Fibroblast of pulmonary artery (primary cell): ENCODE results near the gene C3orf70.

ENCODE experiments used
- DNase-seq: peaks from one replicate; pipeline ENCODE4 v3.0.0-alpha.2; 2010; ENCODE audit warnings: low read depth
- H3K4me3 ChIP-seq: replicated peaks from 2 replicates; pipeline ENCODE4 v1.5.1; 2011; ENCODE audit warnings: low read depth, mild to moderate bottlenecking, control low read depth, low read length, moderate library complexity
- TF ChIP-seq, protein P1 (sequence below): IDR thresholded peaks from 2 replicates; pipeline ENCODE4 v1.5.1; 2011; ENCODE audit warnings: mild to moderate bottlenecking, control low read depth, low read length, inconsistent platforms; ENCODE audit errors: missing control alignments

The C3orf70 gene

DNA sequence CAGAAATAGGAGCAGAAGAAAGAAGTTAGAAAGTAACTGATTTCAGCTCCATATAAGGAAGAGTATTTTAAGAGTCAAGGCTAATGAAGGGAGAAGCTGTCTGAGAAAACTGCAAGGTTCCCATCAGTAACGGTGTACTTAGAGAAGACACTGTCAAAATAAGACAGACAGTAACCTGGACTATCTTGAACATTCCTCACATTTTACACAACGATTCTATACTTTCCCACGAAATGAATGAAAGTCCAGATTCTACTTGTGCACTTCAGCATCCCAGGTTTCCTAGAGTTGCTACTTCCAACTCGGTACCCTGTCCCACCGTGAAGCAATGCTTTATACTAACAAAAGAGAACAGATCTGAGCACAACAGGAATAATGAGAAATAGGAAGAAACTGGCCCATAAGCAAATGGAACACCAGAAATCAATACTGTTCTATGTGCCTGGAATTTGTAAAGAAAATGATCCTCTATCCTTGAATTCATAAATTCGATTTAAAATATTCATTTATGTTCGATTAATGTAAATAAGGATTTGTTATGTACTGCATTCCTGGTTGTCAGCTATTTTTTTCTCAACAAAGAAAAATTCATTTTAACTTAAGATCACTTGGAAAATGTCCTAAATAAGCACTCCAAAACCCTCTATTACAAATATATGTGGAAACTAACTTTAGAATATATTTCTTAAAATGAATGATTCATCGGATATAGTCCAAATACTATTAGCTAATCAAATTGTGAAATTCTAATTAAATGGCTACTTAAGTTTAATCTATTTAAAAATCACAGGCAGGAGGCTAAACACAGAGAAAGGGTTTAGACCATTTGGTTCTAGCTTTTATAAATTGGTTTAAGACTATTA, 1.5 kb downstream of the C3orf70 start:
- DNase-seq, result no peak
- H3K4me3 ChIP-seq, result no peak overlapping the region
- TF ChIP-seq, protein P1, sequence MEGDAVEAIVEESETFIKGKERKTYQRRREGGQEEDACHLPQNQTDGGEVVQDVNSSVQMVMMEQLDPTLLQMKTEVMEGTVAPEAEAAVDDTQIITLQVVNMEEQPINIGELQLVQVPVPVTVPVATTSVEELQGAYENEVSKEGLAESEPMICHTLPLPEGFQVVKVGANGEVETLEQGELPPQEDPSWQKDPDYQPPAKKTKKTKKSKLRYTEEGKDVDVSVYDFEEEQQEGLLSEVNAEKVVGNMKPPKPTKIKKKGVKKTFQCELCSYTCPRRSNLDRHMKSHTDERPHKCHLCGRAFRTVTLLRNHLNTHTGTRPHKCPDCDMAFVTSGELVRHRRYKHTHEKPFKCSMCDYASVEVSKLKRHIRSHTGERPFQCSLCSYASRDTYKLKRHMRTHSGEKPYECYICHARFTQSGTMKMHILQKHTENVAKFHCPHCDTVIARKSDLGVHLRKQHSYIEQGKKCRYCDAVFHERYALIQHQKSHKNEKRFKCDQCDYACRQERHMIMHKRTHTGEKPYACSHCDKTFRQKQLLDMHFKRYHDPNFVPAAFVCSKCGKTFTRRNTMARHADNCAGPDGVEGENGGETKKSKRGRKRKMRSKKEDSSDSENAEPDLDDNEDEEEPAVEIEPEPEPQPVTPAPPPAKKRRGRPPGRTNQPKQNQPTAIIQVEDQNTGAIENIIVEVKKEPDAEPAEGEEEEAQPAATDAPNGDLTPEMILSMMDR, result no peak

DNA sequence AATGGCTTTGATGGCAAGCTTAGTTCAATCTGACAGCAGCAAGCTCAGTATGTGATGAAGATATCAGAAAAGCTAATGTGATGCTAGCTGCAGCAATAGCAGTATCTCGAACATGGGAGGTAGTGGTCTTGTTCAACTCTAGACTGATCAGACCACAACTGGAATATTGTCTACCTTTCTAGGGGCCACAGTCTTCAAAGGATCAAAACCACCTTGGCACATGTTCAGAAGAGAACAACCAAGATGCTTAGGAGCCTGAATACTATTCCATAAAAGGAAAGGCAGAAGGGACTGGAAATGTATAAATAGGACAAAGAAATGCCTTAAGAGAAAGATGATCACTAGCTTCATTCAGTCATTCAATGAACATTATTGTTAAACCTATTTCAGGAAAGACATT, 2.3 kb downstream of the C3orf70 start:
- TF ChIP-seq, protein P1, result no peak
- no peak for DNase-seq
- H3K4me3 ChIP-seq, result no peak overlapping the region

DNA sequence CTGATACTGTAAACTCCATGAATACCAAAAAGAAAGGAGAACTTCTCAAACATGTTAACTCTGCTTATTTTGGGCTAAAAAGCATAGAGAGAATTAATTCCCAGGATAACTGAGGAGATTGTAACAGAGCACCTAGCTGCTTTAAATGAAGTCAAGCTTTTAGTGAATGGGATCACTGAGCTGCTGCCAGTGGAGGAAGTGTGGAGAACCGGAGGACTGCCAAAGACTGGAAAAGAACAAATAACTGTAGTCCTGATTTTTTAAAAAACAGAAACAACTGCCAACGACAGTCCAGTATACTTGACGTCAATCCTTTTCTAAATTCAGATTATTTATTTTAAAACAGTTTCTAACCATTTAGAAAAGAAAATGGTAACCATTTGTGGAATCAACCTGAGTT, 3.3 kb downstream of the C3orf70 start:
- TF ChIP-seq, protein P1, result no peak
- no peak for DNase-seq
- H3K4me3 ChIP-seq, result no peak overlapping the region

DNA sequence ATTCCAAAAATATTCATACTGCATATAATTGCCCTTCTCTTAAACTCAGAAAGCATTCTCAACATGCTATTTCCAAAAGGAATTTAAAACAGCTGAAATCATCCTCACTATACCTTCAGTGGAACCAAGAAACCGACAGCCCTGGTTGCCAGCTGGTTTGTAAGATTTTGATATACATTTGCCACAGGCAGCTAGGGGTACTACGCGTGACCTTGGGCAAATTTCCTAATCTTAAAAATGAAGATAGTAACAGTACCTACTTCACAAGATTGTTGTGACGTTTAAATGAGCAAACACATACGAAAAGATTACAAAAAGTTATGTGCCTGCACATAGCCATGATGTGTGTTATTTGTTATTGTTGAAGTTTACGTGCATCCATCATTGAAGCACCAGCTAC, 7.3 kb downstream of the C3orf70 start:
- TF ChIP-seq, protein P1, result no peak
- no peak for DNase-seq
- H3K4me3 ChIP-seq, result no peak overlapping the region

DNA sequence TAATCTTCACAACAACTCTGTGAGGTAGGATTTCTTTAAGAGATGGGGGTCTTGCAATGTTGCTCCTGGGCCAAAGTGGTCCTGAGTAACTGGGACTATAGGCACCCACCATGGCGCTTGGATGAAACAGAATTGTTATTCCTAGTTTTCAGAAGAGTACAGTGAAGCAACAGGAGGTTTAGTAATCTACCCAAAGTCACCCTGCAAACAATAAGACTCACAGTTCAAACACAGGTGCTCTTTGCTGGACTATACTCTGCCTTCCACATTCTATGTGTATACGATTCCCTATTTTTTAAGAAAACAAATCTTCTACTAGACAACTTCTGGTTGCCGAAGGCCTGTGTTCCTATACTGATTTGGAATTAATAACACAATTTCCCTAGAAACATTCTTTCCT, 8.1 kb downstream of the C3orf70 start:
- H3K4me3 ChIP-seq, result no peak overlapping the region
- TF ChIP-seq, protein P1, result no peak
- DNase-seq, result no peak

DNA sequence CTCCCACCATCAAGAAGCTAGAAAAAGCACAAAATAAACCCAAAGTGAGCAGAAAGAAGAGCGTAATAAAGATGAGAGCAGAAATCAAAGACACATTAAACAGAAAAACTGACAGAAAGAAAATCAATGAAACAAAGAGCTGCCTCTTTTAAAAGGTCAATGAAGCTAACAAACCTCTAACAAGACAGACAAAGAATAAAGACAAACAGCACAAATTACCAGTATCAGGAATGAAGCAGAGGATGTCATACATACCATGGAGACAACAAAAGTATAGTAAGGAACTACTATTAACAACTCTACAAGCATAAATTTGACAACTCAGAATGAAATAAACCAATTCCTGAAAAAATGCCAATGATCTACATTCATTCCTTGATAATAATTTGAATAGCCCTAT, 15.0 kb downstream of the C3orf70 start:
- no peak for DNase-seq
- H3K4me3 ChIP-seq, result no peak overlapping the region
- TF ChIP-seq, protein P1, result no peak

DNA sequence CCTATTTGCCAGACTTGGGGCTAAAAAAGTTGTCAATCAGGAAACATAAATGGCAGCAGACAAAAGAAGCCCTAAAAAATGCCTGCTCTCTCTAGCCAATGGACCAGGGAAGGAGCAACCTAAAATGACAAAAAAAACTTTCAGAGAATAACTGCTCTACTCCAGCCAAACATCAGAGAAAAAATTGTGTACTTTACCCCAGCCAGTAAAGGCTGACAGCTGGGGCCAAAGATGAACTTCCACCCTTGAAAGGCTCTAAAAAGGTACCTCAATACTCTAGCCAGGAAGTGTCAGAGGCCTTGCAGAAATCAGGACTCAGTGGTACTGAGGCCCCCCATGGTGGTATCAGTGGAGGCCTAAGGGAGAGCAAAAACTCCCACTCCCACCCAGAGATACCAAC, 18.4 kb downstream of the C3orf70 start:
- DNase-seq, result no peak
- no peak overlapping the region for H3K4me3 ChIP-seq
- TF ChIP-seq, protein P1, result no peak
